Lung (tissue), 12 donors: ENCODE results near the gene ATP8B4. TPM values are rescaled to one million over a fixed set of nuclear protein-coding genes. Genes with fewer than 3 reads are reported as not detected.

Experiments
- ATAC-seq: fragments of 200-7000 bp; cut with Tn5 transposase; one replicate; pipeline ENCODE4 v1.9.1; 2020; ENCODE audit warnings: moderate number of reproducible peaks; ENCODE audit not compliant: insufficient read depth, low FRiP score
- DNase-seq, 3 donors: peaks; one replicate each; pipeline ENCODE4 v3.0.0-alpha.2; 2013 to 2017
- H3K27ac ChIP-seq, 2 donors: one replicate each; pipeline ENCODE4 v1.5.1; 2013; ENCODE audit warnings: mild to moderate bottlenecking in 2 of 2, moderate library complexity in 2 of 2, control low read depth in 1 of 2, inconsistent platforms in 1 of 2, low read depth in 1 of 2, low read length in 1 of 2
- H3K27me3 ChIP-seq, 3 donors: one replicate each; pipeline ENCODE4 v1.5.1; 2013; ENCODE audit warnings: low read length in 2 of 3; ENCODE audit not compliant: control insufficient read depth in 3 of 3, insufficient read depth in 3 of 3
- H3K36me3 ChIP-seq, 4 donors: one replicate each; pipeline ENCODE4 v1.5.1; 2013; ENCODE audit warnings: low read length in 4 of 4, mild to moderate bottlenecking in 1 of 4, moderate library complexity in 1 of 4; ENCODE audit not compliant: control insufficient read depth in 4 of 4, insufficient read depth in 4 of 4
- H3K4me1 ChIP-seq, 5 donors: one replicate each; pipeline ENCODE4 v1.5.1; 2013; ENCODE audit warnings: low read length in 5 of 5, mild to moderate bottlenecking in 2 of 5, moderate library complexity in 1 of 5; ENCODE audit not compliant: control insufficient read depth in 5 of 5, insufficient read depth in 5 of 5
- H3K4me3 ChIP-seq: one replicate; pipeline ENCODE4 v1.5.1; 2013; ENCODE audit warnings: mild to moderate bottlenecking, control low read depth, moderate library complexity
- H3K9ac ChIP-seq, 2 donors: one replicate each; pipeline ENCODE4 v1.5.1; 2013; ENCODE audit warnings: low read length in 2 of 2, control low read depth in 1 of 2; ENCODE audit not compliant: insufficient read depth in 1 of 2
- H3K9me3 ChIP-seq, 4 donors: one replicate each; pipeline ENCODE4 v1.5.1; 2013; ENCODE audit warnings: low read length in 3 of 4, mild to moderate bottlenecking in 1 of 4, moderate library complexity in 1 of 4; ENCODE audit not compliant: control insufficient read depth in 4 of 4, insufficient read depth in 3 of 4
- WGBS, 2 donors: extraction: QIAGEN DNeasy Blood & Tissue Kit; methylation state at CpG; one replicate each; pipeline ENCODE4 v1.1.7; 2013; 5-methylcytosine and 5-hydroxymethylcytosine counted together
- polyA plus RNA-seq, 2 donors: library from polyadenylated mRNA; stranded (reverse); fragments of 200-250 nt; gene quantifications; one replicate each; pipeline ENCODE4 v1.2.1, GENCODE V29; 2013
- total RNA-seq, 2 donors: library from RNA; depleted of rRNA in 1 of 2; stranded (reverse); fragments of >200 nt in 1 of 2; gene quantifications; one replicate each; pipeline ENCODE4 v1.2.1, GENCODE V29; 2014 to 2021
- TF ChIP-seq, protein P1 (sequence below): IDR thresholded peaks from 2 replicates; pipeline ENCODE4 v1.5.1; 2012; ENCODE audit warnings: mild to moderate bottlenecking; ENCODE audit errors: control extremely low read depth, extremely low read depth
- donor health status: control.
- donor health status: control.
- donor health status: Bipolar disorder and iron deficiency.
- donor health status: healthy.
- donor health status: DM: yes; HTN: yes; CAD: no.

ATP8B4 gene
- total and polyA plus RNA-seq, 4 donors = 1.6 to 23.1 (median 3.3) TPM

- Histone ChIP-seq H3K36me3 (no peaks in the 10 kb centered on the region), H3K9me3 (no peaks in the 10 kb centered on the region), H3K27me3 (no peaks in the 10 kb centered on the region), H3K27ac (no peak overlapping the region), H3K9ac (no peak overlapping the region), H3K4me1 (no peaks in the 10 kb centered on the region), H3K4me3 (no peak overlapping the region)
- 85% methylated on average over 5 of the region's 5 CpGs for WGBS, 2 donors
- ATAC-seq (no peak), DNase-seq (no peak)
- TF ChIP-seq, protein P1, sequence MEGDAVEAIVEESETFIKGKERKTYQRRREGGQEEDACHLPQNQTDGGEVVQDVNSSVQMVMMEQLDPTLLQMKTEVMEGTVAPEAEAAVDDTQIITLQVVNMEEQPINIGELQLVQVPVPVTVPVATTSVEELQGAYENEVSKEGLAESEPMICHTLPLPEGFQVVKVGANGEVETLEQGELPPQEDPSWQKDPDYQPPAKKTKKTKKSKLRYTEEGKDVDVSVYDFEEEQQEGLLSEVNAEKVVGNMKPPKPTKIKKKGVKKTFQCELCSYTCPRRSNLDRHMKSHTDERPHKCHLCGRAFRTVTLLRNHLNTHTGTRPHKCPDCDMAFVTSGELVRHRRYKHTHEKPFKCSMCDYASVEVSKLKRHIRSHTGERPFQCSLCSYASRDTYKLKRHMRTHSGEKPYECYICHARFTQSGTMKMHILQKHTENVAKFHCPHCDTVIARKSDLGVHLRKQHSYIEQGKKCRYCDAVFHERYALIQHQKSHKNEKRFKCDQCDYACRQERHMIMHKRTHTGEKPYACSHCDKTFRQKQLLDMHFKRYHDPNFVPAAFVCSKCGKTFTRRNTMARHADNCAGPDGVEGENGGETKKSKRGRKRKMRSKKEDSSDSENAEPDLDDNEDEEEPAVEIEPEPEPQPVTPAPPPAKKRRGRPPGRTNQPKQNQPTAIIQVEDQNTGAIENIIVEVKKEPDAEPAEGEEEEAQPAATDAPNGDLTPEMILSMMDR = no peak
Measured at GRCh38 chr15:49847423-49848281, 271.4 kb downstream of the ATP8B4 start.

DNA sequence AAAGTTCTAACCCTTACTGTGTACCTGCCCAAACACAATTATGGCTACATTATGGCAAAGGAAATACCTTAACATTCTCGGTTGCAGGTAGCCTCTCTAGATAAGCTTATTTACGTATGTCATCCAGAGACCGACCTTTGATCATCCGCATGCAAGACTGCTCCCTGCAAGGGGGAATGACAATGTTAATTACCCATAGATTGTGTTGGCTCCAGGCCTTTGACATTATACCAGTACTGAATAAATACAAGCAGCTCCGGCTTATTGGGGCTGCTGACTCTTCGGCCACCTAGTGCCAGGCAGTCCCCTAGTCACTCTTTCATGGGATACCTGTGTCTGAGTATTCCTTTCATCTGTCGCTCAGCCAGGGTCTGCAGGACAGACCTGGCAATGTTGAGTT, 274.6 kb downstream of the ATP8B4 start:
- DNase-seq (no peak), ATAC-seq (no peak)
- Histone ChIP-seq H3K27me3 (no peaks in the 10 kb centered on the region), H3K4me3 (no peak overlapping the region), H3K9ac (no peak overlapping the region), H3K4me1 (no peaks in the 10 kb centered on the region), H3K36me3 (no peaks in the 10 kb centered on the region), H3K9me3 (peaks cover 0 to 4% (median 2%) of the 10 kb centered on the region in 4 donors), H3K27ac (no peak overlapping the region)
- WGBS, 2 donors = 74 to 83% methylated on average over 7 of the region's 7 CpGs
- TF ChIP-seq, protein P1 = no peak

GRCh38 chr15:49843725-49844124, 275.3 kb downstream of the ATP8B4 start:
- Histone ChIP-seq H3K4me1 (no peaks in the 10 kb centered on the region), H3K9me3 (peaks cover 0 to 5% (median 3%) of the 10 kb centered on the region in 4 donors), H3K36me3 (no peaks in the 10 kb centered on the region), H3K9ac (no peak overlapping the region), H3K27ac (no peak overlapping the region), H3K4me3 (no peak overlapping the region), H3K27me3 (no peaks in the 10 kb centered on the region)
- 86 to 96% methylated on average over 5 of the region's 5 CpGs for WGBS, 2 donors
- no peak for DNase-seq
- TF ChIP-seq, protein P1 = no peak
- ATAC-seq = no peak
